Stimulated activated CD4-positive, alpha-beta T cell treated with anti-CD3 and anti-CD28 coated beads, Interleukin-15, amount 100 ng/mL, for 1 hour (primary cell): ENCODE results near the gene PRRT3.
"Not testable (repeated sequence)": the region's sequence is repeated elsewhere in the genome, so short reads cannot be mapped to it uniquely, and the experiment has no call there.

Source experiments
- DNase-seq, 2 donors: peaks; one replicate each; pipeline ENCODE4 v3.0.0-alpha.2; 2020; ENCODE audit warnings: low read depth in 1 of 2, low spot score in 1 of 2

PRRT3 gene

GRCh38 chr3:9918261-9919038, 33.8 kb downstream of the PRRT3 start:
- no peak for DNase-seq

DNA sequence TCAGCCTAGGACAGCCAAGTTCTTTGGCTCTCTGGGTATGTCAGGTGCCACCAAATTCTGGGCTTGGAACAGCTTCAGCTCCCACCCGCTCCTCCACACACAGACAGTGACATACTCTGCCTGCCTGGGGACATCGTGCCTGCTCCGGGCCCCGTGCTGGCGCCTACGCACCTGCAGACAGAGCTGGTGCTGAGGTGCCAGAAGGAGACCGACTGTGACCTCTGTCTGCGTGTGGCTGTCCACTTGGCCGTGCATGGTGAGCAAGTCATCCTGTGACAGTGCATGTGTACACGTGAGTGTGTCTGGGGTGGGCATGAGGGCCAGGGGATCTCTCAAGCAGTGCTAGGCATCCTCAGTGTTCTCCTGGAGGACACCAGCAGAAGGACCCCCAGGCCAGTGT, 34.4 kb downstream of the PRRT3 start:
- no peak for DNase-seq

- DNase-seq: no peak
Measured at GRCh38 chr3:9916734-9917680, 35.2 kb downstream of the PRRT3 start, which contains the start of gene IL17RC. TSS of gene IL17RC (plus strand) at chr3:9917098. CDS start at chr3:9917316, 218 bp downstream.

DNA sequence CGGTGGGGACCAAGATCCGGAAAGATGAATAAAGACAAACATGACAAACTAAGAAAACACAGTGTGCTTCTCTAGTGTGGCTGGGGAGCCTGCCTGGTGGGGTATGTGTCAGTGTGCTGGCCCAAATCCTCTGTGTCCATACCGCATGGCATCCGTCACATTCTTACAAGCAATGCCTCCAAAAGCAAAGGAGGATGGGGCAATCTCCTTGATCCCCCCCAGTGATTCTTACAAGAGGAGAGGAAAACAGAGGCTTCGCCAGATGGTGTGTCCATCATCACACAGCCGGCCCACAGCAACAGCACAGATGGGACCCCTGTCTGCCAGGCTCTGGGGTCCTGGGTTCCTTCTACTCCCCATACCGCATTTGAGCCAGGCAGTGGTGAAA, 35.9 kb downstream of the PRRT3 start:
- no peak for DNase-seq

DNA sequence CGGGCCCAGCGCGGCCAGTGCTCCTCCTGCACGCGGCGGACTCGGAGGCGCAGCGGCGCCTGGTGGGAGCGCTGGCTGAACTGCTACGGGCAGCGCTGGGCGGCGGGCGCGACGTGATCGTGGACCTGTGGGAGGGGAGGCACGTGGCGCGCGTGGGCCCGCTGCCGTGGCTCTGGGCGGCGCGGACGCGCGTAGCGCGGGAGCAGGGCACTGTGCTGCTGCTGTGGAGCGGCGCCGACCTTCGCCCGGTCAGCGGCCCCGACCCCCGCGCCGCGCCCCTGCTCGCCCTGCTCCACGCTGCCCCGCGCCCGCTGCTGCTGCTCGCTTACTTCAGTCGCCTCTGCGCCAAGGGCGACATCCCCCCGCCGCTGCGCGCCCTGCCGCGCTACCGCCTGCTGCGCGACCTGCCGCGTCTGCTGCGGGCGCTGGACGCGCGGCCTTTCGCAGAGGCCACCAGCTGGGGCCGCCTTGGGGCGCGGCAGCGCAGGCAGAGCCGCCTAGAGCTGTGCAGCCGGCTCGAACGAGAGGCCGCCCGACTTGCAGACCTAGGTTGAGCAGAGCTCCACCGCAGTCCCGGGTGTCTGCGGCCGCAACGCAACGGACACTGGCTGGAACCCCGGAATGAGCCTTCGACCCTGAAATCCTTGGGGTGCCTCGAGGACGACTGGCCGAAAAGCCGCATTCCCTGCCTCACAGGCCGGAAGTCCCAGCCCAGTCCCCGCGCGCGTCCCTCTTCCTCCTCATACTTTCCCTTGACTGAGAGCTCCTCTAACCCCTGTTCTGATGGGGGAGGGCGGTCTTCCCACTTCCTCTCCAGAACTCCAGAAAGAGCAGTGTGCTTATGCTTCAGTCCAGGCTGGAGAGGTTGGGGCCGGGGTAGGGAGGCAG, 36.7 kb downstream of the PRRT3 start:
- DNase-seq: peak in 1 of 2 donors; percentile 20

DNA sequence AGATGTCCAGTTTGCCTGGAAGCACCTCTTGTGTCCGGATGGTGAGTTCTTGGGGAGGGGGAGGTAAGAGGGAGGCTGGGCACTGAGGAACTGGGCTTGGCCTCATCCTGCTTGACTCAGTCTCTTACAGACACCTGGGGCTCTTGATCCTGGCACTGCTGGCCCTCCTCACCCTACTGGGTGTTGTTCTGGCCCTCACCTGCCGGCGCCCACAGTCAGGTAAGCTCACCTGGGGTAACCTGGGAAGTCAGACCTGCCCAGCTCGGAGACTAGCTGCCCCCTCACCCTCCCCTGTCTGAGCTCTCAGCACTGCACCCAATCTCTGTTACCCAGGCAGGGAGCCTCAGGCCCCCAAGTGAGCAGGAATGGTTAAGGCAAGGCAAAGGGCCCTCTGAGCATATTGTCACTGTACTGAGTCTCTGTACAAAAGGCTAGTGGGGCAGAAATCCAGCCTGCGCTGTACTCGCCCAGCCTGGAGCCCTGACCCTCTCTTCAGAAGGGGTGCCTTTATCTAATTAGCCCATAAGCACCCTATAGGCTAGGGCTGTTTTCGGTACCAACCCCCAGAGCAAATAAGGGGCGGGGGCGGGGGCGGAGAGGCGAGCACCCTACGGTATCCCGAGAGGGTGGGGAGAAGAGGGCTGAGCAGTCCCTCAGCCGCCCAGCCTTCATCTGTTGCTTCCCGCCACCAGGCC, 37.5 kb downstream of the PRRT3 start:
- DNase-seq: no peak

- no peak for DNase-seq
Measured at GRCh38 chr3:9914011-9914410, 38.2 kb downstream of the PRRT3 start.

DNA sequence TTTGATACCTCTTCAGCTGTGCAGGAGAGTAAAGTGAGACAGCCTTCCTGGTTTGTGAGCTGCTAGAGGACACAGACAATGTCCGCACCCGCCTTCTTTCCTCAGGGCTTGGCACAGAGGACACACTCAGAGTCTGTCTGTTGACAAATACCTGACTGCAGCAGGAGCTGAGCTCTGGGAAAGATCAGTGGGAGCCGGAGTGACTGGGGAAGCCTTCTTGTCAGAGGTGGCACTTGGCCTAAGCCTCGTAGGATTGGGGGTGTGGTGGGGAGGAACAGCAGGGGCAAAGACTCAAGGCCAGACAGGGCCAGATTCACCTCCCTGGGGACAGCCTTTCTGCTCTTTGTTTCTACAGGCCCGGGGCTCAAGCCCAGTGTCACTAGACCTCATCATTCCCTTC, 38.6 kb downstream of the PRRT3 start:
- no peak for DNase-seq

GRCh38 chr3:9912294-9912935, 39.8 kb downstream of the PRRT3 start:
- no peak for DNase-seq

- DNase-seq: no peak
Measured at GRCh38 chr3:9911863-9912262, 40.3 kb downstream of the PRRT3 start.

- DNase-seq: no peak
Measured at GRCh38 chr3:9909221-9910013, 42.8 kb downstream of the PRRT3 start.

DNA sequence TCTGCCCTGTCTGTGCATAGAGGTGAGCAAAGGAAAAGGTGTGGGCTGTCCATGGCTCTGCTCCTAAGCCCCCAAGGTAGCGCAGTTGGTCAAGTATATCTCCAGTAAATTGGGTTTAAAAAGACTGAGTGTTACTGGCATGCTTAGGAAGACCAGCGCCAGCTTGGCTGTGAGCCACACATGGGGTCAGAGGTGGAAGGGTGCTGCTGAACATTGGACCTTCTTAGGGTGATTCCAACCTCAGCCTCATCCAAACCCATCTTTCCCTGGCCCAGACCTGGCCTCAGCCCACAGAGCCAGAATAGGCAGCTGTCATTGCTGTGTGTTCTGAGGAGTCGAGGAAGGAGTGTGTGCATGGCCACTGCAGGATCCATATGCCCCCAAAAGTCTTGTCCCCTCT, 43.9 kb downstream of the PRRT3 start:
- DNase-seq: no peak

- no peak for DNase-seq
Measured at GRCh38 chr3:9906480-9906879, 45.7 kb downstream of the PRRT3 start.

DNA sequence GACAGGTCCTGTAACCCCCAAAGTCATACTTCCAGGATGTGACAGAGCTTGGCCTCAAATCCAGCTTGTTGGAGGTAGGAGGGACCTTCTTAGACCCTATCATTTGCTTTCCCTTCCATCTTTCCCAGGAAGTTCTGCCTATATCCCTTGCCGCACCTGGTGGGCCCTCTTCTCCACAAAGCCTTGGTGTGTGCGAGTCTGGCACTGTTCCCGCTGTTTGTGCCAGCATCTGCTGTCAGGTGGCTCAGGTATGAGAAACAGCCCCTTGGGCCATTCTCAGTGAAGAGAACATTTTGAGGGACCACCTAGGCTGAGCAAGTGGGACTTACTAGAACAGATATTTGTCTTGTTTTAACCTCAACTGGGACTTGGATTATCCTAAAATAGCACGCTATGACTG, 48.3 kb downstream of the PRRT3 start:
- no peak for DNase-seq

GRCh38 chr3:9903238-9903624, 49.0 kb downstream of the PRRT3 start:
- DNase-seq: no peak

GRCh38 chr3:9902372-9903237, 49.6 kb downstream of the PRRT3 start, which contains the start of gene IL17RE:
TSS of gene IL17RE (plus strand) at chr3:9902848. CDS start at chr3:9902933, 85 bp downstream.
- DNase-seq: no peak

DNA sequence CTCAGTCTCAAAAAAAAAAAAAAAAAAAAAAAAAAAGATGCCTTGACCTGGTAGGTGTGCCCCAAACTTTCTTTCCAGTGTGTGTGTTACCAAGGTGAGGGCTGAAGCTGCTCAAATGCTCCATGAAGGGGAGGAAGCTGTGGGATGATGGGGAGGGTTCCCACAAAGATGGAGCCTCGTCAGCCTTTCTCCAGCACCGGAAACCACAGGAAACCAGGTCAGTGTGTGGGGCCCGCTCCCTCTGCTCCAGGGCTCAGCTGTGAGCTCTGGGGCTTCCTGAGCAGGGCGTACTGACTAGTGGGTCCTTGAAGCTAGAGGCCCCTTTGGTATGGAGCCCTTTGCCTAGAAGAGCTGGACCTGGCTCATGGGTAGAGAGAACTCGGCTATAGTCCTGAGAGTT, 50.2 kb downstream of the PRRT3 start:
- DNase-seq: no peak

DNA sequence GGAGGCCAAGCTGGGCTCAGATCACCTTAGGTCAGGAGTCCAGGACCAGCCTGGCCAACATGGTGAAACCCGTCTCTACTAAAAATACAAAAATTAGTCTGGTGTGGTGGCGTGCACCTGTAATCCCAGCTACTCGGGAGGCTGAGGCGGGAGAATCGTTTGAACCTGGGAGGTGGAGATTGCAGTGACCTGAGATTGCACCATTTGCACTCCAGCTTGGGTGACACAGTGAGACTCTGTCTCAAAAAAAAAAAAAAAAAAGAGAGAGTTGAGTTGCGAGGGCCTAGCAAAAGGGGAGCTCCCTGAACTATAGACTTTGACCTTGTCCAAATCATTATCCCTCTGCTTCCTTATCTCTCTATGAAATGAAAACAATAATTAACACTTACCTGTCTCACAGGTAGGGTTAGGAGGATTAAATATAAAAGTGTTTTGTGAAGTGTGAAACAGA, 51.2 kb downstream of the PRRT3 start:
- not testable (repeated sequence) for DNase-seq
